NCI-H187 (cell line): ENCODE measurements around the gene TUBGCP6.
A peak's percentile ranks its signal among the peaks of the same experiment; 100 is the strongest.
"Not testable (repeated sequence)": the region's sequence is repeated elsewhere in the genome, so short reads cannot be mapped to it uniquely, and the experiment has no call there.

Experiments used
- DNase-seq, 2 experiments: peaks; one replicate each; lab custom pipeline; 2025; lab: John Stamatoyannopoulos, UW

Gene TUBGCP6

GRCh38 chr22:50278956-50279619, 34.3 kb upstream of the TUBGCP6 start:
- no peak for DNase-seq

GRCh38 chr22:50278461-50278860, 33.6 kb upstream of the TUBGCP6 start:
- DNase-seq = no peak

- no peak for DNase-seq
These were observed 32.9 kb upstream of the TUBGCP6 start for GRCh38 chr22:50277761-50278160.

GRCh38 chr22:50276143-50276542, 31.3 kb upstream of the TUBGCP6 start:
- no peak for DNase-seq

- DNase-seq = no peak
These were observed 30.6 kb upstream of the TUBGCP6 start for GRCh38 chr22:50275181-50276055.

GRCh38 chr22:50274771-50275170, 29.9 kb upstream of the TUBGCP6 start:
- DNase-seq = no peak

GRCh38 chr22:50274311-50274710, 29.5 kb upstream of the TUBGCP6 start:
- no peak for DNase-seq

- DNase-seq = not testable (repeated sequence)
These were observed 29.0 kb upstream of the TUBGCP6 start for GRCh38 chr22:50273781-50274180.

- not testable (repeated sequence) for DNase-seq
These were observed 28.5 kb upstream of the TUBGCP6 start for GRCh38 chr22:50273352-50273751.

- DNase-seq = no peak
These were observed 27.4 kb upstream of the TUBGCP6 start for GRCh38 chr22:50272044-50272802.

- peak in 1 of 2 experiments; percentile 41 for DNase-seq
These were observed 26.7 kb upstream of the TUBGCP6 start for GRCh38 chr22:50271519-50271970.

- DNase-seq = no peak
These were observed 26.0 kb upstream of the TUBGCP6 start for GRCh38 chr22:50270666-50271394.

- no peak for DNase-seq
These were observed 25.3 kb upstream of the TUBGCP6 start, which contains the start of gene MAPK11 for GRCh38 chr22:50269970-50270665. Gene MAPK11 (minus strand): TSS chr22:50270380. CDS start chr22:50270292, 88 bp downstream.

GRCh38 chr22:50269573-50269969, 24.7 kb upstream of the TUBGCP6 start:
- DNase-seq = no peak

- no peak for DNase-seq
These were observed 23.9 kb upstream of the TUBGCP6 start for GRCh38 chr22:50268655-50269113.

- DNase-seq = no peak
These were observed 23.0 kb upstream of the TUBGCP6 start for GRCh38 chr22:50267591-50268390.

- DNase-seq = no peak
These were observed 22.2 kb upstream of the TUBGCP6 start for GRCh38 chr22:50266994-50267393.

- no peak for DNase-seq
These were observed 20.3 kb upstream of the TUBGCP6 start for GRCh38 chr22:50264946-50265669.

- no peak for DNase-seq
These were observed 19.4 kb upstream of the TUBGCP6 start for GRCh38 chr22:50264104-50264745.
